K562 (cell line): ENCODE data around the gene UBXN10. TPM values are rescaled to one million over a fixed set of nuclear protein-coding genes. Genes with fewer than 3 reads are reported as not detected.
A peak's percentile ranks its signal among the peaks of the same experiment; 100 is the strongest.

Source experiments
- AFF1 ChIP-seq, 2 experiments: fragments of 450-650 bp; IDR thresholded peaks; 2 replicates each; pipeline ENCODE4 v1.6.1; 2018; ENCODE audit warnings: mild to moderate bottlenecking in 2 of 2, low read depth in 1 of 2; ENCODE audit not compliant: partially characterized antibody in 2 of 2
- AFF4 ChIP-seq: sonication (generic); formaldehyde crosslinking; IDR thresholded peaks from 2 replicates; pipeline ENCODE4 v1.8.0; 2023; ENCODE audit warnings: mild to moderate bottlenecking, missing genetic modification reagents
- CBFA2T2 ChIP-seq: fragments of 450-650 bp; conservative IDR thresholded peaks from 2 replicates; pipeline ENCODE4 v1.6.1; 2017; ENCODE audit warnings: mild to moderate bottlenecking
- CXXC5 ChIP-seq: fragments of 250-450 bp; sonication (Bioruptor Pico); IDR thresholded peaks from 2 replicates; pipeline ENCODE4 v1.8.0; 2022; ENCODE audit warnings: inconsistent platforms, mild to moderate bottlenecking, moderate library complexity
- ERF ChIP-seq: fragments of 450-650 bp; formaldehyde crosslinking; IDR thresholded peaks from 2 replicates; pipeline ENCODE4 v1.4.0; 2020; ENCODE audit warnings: mild to moderate bottlenecking, mixed read lengths
- ETV1 ChIP-seq: fragments of 450-650 bp; conservative IDR thresholded peaks from 2 replicates; pipeline ENCODE4 v1.6.1; 2016; ENCODE audit warnings: missing genetic modification characterization, control low read depth, low read depth, missing compliant biosample characterization
- GATAD2A ChIP-seq: fragments of 450-650 bp; IDR thresholded peaks from 2 replicates; pipeline ENCODE4 v1.6.1; 2017
- GTF2F1 ChIP-seq: IDR thresholded peaks from 2 replicates; pipeline ENCODE4 v1.6.1; 2011; ENCODE audit warnings: low read depth, low read length, improper control_type of control experiment
- NEUROD1 ChIP-seq: fragments of 150-350 bp; IDR thresholded peaks from 2 replicates; pipeline ENCODE4 v1.6.1; 2014; ENCODE audit warnings: borderline replicate concordance, low read length, low read depth; ENCODE audit not compliant: partially characterized antibody
- POLR2B ChIP-seq: fragments of 450-650 bp; IDR thresholded peaks from 2 replicates; pipeline ENCODE4 v1.6.1; 2018; ENCODE audit warnings: low read depth; ENCODE audit not compliant: partially characterized antibody
- POLR2G ChIP-seq: fragments of 200-400 bp; formaldehyde crosslinking; IDR thresholded peaks from 2 replicates; pipeline ENCODE4 v1.6.1; 2017; ENCODE audit warnings: low read depth, mild to moderate bottlenecking, antibody characterized with exemption, low read length, moderate library complexity
- PREB ChIP-seq: sonication (generic); formaldehyde crosslinking; IDR thresholded peaks from 2 replicates; pipeline ENCODE4 v1.8.1; 2023; ENCODE audit warnings: mild to moderate bottlenecking, missing genetic modification reagents
- TARDBP ChIP-seq: fragments of 450-650 bp; IDR thresholded peaks from 2 replicates; pipeline ENCODE4 v1.6.1; 2016
- TBP ChIP-seq: optimal IDR thresholded peaks from 2 replicates; pipeline ENCODE3; 2011; ENCODE audit warnings: low read depth, low read length, improper control_type of control experiment
- USF1 ChIP-seq: sonication (generic); formaldehyde crosslinking; IDR thresholded peaks from 2 replicates; pipeline ENCODE4 v1.9.0; 2022; ENCODE audit warnings: mild to moderate bottlenecking, missing genetic modification reagents
- ZFX ChIP-seq: sonication (generic); formaldehyde crosslinking; IDR thresholded peaks from 2 replicates; pipeline ENCODE4 v1.8.0; 2022; ENCODE audit warnings: mild to moderate bottlenecking, missing genetic modification reagents, moderate library complexity
- polyA plus RNA-seq, 8 experiments: library from polyadenylated mRNA; depleted of rRNA in 4 of 8; stranded (reverse) in 5 of 8; unstranded in 3 of 8; fragments of >200 nt; fragmentation: Nextera tagmentation in 2 of 8; fragmentation: Illumina TruSeq in 1 of 8; extraction: Ambion mirVana in 2 of 8; extraction: Trizol in 1 of 8; gene quantifications; 2 replicates each; pipeline versions ENCODE4 v1.2.1 to v1.2.3, GENCODE V29; 2011 to 2014; ENCODE audit warnings: inconsistent platforms in 1 of 8, missing spikeins in 1 of 8
- total RNA-seq, 7 experiments: library from RNA; depleted of rRNA in 6 of 7; stranded (reverse); fragments of >200 nt in 6 of 7; fragmentation: Illumina TruSeq in 2 of 7; extraction: Trizol in 2 of 7; gene quantifications; 2 replicates each; pipeline versions ENCODE4 v1.2.1 to v1.2.3, GENCODE V29; 2011 to 2021; ENCODE audit warnings: low replicate concordance in 1 of 7

Gene UBXN10
- total and polyA plus RNA-seq, 9 of the 15 experiments (the other 6 are each of a cell fraction or from before 2014, with no cell fraction given), result 10.7 to 17.7 (median 13.6) TPM

GRCh38 chr1:20185834-20186782 lies at the start of gene UBXN10, which contains the start of gene PLA2G2C (continued):
- peak; percentile 25 to 78 for TF ChIP-seq AFF1 (IDR thresholded peaks at IDR 0.05; ENCODE audit: low read depth in 1 of 2, partially characterized antibody in 2 of 2)
- 0 out of 2 replicates have a peak, but pooled peaks have one; percentile 16 for TF ChIP-seq GTF2F1
- TF ChIP-seq ERF (CRISPR knock-in tag), result peak; percentile 79; the same call in 1 of the 2 replicates
- peak; percentile 35; the same call in 1 of the 2 replicates for TF ChIP-seq AFF4 (CRISPR knock-in tag)
- 0 out of 2 replicates have a peak, but pooled peaks have one; percentile 60 for TF ChIP-seq GATAD2A
- TF ChIP-seq PREB, result peak; percentile 72; the same call in 1 of the 2 replicates
- TF ChIP-seq POLR2G, result peak; percentile 91
- no peak for TF ChIP-seq CBFA2T2
- peak; percentile 90 for TF ChIP-seq ZFX
- peak; percentile 70; the same call in 1 of the 2 replicates for TF ChIP-seq USF1 (CRISPR knock-in tag)
- peak; percentile 23 for TF ChIP-seq TBP
- no peak for TF ChIP-seq TARDBP
- peak; percentile 32 for TF ChIP-seq CXXC5 (CRISPR knock-in tag)
- TF ChIP-seq ETV1 (tag), result peak; percentile 75
- peak; percentile 93 for TF ChIP-seq NEUROD1
- peak; percentile 62 for TF ChIP-seq POLR2B
